Measurements from ENCODE around the gene LRRC72.

DNA sequence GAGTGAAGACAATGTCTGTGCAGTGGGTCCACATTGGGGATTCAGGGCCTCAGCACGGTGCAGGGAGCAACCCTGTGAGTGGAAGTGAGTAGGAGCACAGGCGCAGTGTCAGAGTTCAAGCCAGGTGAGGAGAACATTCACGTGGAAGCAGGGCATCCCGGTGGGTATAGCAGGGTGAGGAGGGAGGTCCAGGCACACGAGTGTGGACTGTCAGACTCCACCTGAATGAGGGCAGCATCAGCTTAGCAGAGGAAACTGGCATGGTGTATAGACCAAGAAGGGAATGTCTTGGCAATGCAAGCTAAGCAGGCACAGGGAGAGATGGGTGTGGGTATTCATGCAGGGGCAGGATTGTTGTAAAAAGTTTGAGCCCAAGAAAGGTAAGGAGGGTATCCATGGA, 15.3 kb upstream of the LRRC72 start:
- TF ChIP-seq, protein P1, sequence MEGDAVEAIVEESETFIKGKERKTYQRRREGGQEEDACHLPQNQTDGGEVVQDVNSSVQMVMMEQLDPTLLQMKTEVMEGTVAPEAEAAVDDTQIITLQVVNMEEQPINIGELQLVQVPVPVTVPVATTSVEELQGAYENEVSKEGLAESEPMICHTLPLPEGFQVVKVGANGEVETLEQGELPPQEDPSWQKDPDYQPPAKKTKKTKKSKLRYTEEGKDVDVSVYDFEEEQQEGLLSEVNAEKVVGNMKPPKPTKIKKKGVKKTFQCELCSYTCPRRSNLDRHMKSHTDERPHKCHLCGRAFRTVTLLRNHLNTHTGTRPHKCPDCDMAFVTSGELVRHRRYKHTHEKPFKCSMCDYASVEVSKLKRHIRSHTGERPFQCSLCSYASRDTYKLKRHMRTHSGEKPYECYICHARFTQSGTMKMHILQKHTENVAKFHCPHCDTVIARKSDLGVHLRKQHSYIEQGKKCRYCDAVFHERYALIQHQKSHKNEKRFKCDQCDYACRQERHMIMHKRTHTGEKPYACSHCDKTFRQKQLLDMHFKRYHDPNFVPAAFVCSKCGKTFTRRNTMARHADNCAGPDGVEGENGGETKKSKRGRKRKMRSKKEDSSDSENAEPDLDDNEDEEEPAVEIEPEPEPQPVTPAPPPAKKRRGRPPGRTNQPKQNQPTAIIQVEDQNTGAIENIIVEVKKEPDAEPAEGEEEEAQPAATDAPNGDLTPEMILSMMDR (IDR thresholded peaks at IDR 0.05), result no peak
- no peak for TF ChIP-seq POLR2A (IDR thresholded peaks at IDR 0.05)

Measured in prostate gland (tissue), 2 donors.